Iris pigment epithelial cell (primary cell): ENCODE data around the gene TNK2.
"Not testable (repeated sequence)": the region's sequence is repeated elsewhere in the genome, so short reads cannot be mapped to it uniquely, and the experiment has no call there.

Source experiments
- DNase-seq: peaks from one replicate; pipeline ENCODE4 v3.0.0-alpha.2; 2011; ENCODE audit warnings: low read depth

Gene TNK2

GRCh38 chr3:195821403-195822130 is 86.8 kb downstream of the TNK2 start:
- no peak for DNase-seq

GRCh38 chr3:195820901-195821300 is 87.5 kb downstream of the TNK2 start:
- no peak for DNase-seq

- DNase-seq = no peak
These were observed 88.2 kb downstream of the TNK2 start for GRCh38 chr3:195820186-195820585.

- DNase-seq = no peak
These were observed 90.0 kb downstream of the TNK2 start for GRCh38 chr3:195818301-195818700.

GRCh38 chr3:195817578-195818135 is 90.7 kb downstream of the TNK2 start:
- DNase-seq = no peak

- DNase-seq = not testable (repeated sequence)
These were observed 92.0 kb downstream of the TNK2 start for GRCh38 chr3:195816276-195816913.

- DNase-seq = peak; percentile 26
These were observed 93.1 kb downstream of the TNK2 start for GRCh38 chr3:195815169-195815771.

- no peak for DNase-seq
These were observed 94.3 kb downstream of the TNK2 start for GRCh38 chr3:195813916-195814640.
